Neuronal stem cell (in vitro differentiated cells): ENCODE results near the gene DCUN1D2. TPM values are rescaled to one million over a fixed set of nuclear protein-coding genes. Genes with fewer than 3 reads are reported as not detected.

Source experiments
- DNase-seq: peaks from one replicate; pipeline ENCODE4 v3.0.0-alpha.2; 2013; ENCODE audit warnings: low spot score
- H2AFZ ChIP-seq: one replicate; pipeline ENCODE4 v1.6.1; 2013; ENCODE audit warnings: mild to moderate bottlenecking, low read length, inconsistent platforms
- H2AK5ac ChIP-seq: 2 replicates; pipeline ENCODE4 v1.6.1; 2013; ENCODE audit warnings: low read depth, mild to moderate bottlenecking, inconsistent platforms, low read length, moderate library complexity, mixed read lengths
- H2BK120ac ChIP-seq: 2 replicates; pipeline ENCODE4 v1.6.1; 2013; ENCODE audit warnings: low read depth, mild to moderate bottlenecking, inconsistent platforms, low read length, moderate library complexity, mixed read lengths
- H2BK12ac ChIP-seq: one replicate; pipeline ENCODE4 v1.6.1; 2013; ENCODE audit warnings: low read length, inconsistent platforms
- H2BK15ac ChIP-seq: 2 replicates; pipeline ENCODE4 v1.6.1; 2013; ENCODE audit warnings: mild to moderate bottlenecking, low read length, inconsistent platforms, mixed read lengths
- H2BK5ac ChIP-seq: one replicate; pipeline ENCODE4 v1.6.1; 2013; ENCODE audit warnings: inconsistent platforms, mild to moderate bottlenecking, low read length, moderate library complexity
- H3K14ac ChIP-seq: one replicate; pipeline ENCODE4 v1.6.1; 2013; ENCODE audit warnings: low read length, inconsistent platforms
- H3K18ac ChIP-seq: 2 replicates; pipeline ENCODE4 v1.6.1; 2013; ENCODE audit warnings: low read length, inconsistent platforms
- H3K23ac ChIP-seq: 2 replicates; pipeline ENCODE4 v1.6.1; 2013; ENCODE audit warnings: low read depth, mild to moderate bottlenecking, mixed read lengths, low read length, inconsistent platforms; ENCODE audit not compliant: poor library complexity
- H3K27ac ChIP-seq: replicated peaks from 3 replicates; pipeline ENCODE4 v1.5.1; 2013; ENCODE audit warnings: low read length, inconsistent platforms
- H3K27me3 ChIP-seq, 3 experiments: 2 replicates each; pipeline ENCODE4 v1.6.1; 2013; ENCODE audit warnings: low read length in 3 of 3, mild to moderate bottlenecking in 2 of 3, inconsistent platforms in 1 of 3, low read depth in 1 of 3, mixed read lengths in 1 of 3, moderate library complexity in 1 of 3; ENCODE audit not compliant: control insufficient read depth in 3 of 3, insufficient read depth in 3 of 3
- H3K36me3 ChIP-seq, 2 donors: replicated peaks in 1 of 2; 2 replicates each; pipeline ENCODE4 v1.6.1; 2013; ENCODE audit warnings: low read length in 2 of 2; ENCODE audit not compliant: control insufficient read depth in 2 of 2, insufficient read depth in 2 of 2
- H3K4ac ChIP-seq: 2 replicates; pipeline ENCODE4 v1.6.1; 2013; ENCODE audit warnings: inconsistent platforms, mild to moderate bottlenecking, low read length, moderate library complexity
- H3K4me1 ChIP-seq, 2 donors: 1 replicate in 1 of 2; 2 replicates in 1 of 2; pipeline ENCODE4 v1.6.1; 2013; ENCODE audit warnings: low read length in 2 of 2, low read depth in 1 of 2; ENCODE audit not compliant: control insufficient read depth in 2 of 2, insufficient read depth in 1 of 2
- H3K4me2 ChIP-seq: one replicate; pipeline ENCODE4 v1.6.1; 2013; ENCODE audit warnings: mild to moderate bottlenecking, low read length, inconsistent platforms; ENCODE audit not compliant: insufficient read depth, poor library complexity, severe bottlenecking
- H3K4me3 ChIP-seq, 2 donors: 2 replicates each; pipeline ENCODE4 v1.5.1; 2013; ENCODE audit warnings: low read length in 2 of 2, mild to moderate bottlenecking in 2 of 2, inconsistent platforms in 1 of 2, moderate library complexity in 1 of 2
- H3K79me1 ChIP-seq: one replicate; pipeline ENCODE4 v1.6.1; 2013; ENCODE audit warnings: low read depth, mild to moderate bottlenecking, inconsistent platforms, low read length, moderate library complexity
- H3K9ac ChIP-seq: one replicate; pipeline ENCODE4 v1.6.1; 2013; ENCODE audit warnings: mild to moderate bottlenecking, low read depth, low read length, inconsistent platforms; ENCODE audit not compliant: poor library complexity
- H3K9me3 ChIP-seq, 2 donors: replicated peaks in 1 of 2; 2 replicates each; pipeline versions ENCODE3 to v1.6.1; 2013; ENCODE audit warnings: low read length in 2 of 2, mild to moderate bottlenecking in 2 of 2, inconsistent platforms in 1 of 2, low read depth in 1 of 2, mixed read lengths in 1 of 2, moderate library complexity in 1 of 2; ENCODE audit not compliant: control insufficient read depth in 2 of 2, insufficient read depth in 1 of 2
- H4K8ac ChIP-seq: one replicate; pipeline ENCODE4 v1.6.1; 2013; ENCODE audit warnings: low read depth, mild to moderate bottlenecking, inconsistent platforms, low read length, moderate library complexity
- H4K91ac ChIP-seq: one replicate; pipeline ENCODE4 v1.6.1; 2013; ENCODE audit warnings: low read length, low read depth, mild to moderate bottlenecking, inconsistent platforms; ENCODE audit not compliant: poor library complexity
- WGBS, 2 donors: extraction: QIAGEN DNeasy Blood & Tissue Kit; methylation state at CpG; one replicate each; pipeline ENCODE4 v1.1.7; 2013; ENCODE audit warnings: missing lambda C conversion rate in 2 of 2, mixed read lengths in 1 of 2; ENCODE audit not compliant: insufficient read length in 2 of 2, insufficient replicate concordance in 1 of 2; ENCODE audit errors: extremely low coverage in 2 of 2; 5-methylcytosine and 5-hydroxymethylcytosine counted together
- polyA plus RNA-seq, 2 experiments: library from polyadenylated mRNA; stranded (reverse); fragments of 200-250 nt; gene quantifications; one replicate each; pipeline ENCODE4 v1.2.3, GENCODE V29; 2013

DCUN1D2 gene
- polyA plus RNA-seq (2013, experiment 1 of 2) = 21.3 TPM
- polyA plus RNA-seq (2013, experiment 2 of 2) = 22.2 TPM

- Histone ChIP-seq H2BK120ac (no peak within 1 kb of the TSS), H2AK5ac (peak within 1 kb of the TSS; percentile 42), H4K91ac (no peak within 1 kb of the TSS), H3K36me3 (peaks cover 2 to 46% of the 10 kb centered on the region in 2 donors), H3K23ac (peak within 1 kb of the TSS; percentile 26), H3K4me1 (peaks cover 12 to 19% of the 10 kb centered on the region in 2 donors), H3K4me2 (peak within 1 kb of the TSS; percentile 86), H3K4ac (no peak within 1 kb of the TSS), H3K4me3 (peak within 1 kb of the TSS; percentile 78 to 98), H3K27me3 (no peaks in the 10 kb centered on the region), H2BK5ac (peak within 1 kb of the TSS; percentile 85), H3K27ac (peak within 1 kb of the TSS; percentile 74), H3K18ac (peak within 1 kb of the TSS; percentile 96), H4K8ac (no peak within 1 kb of the TSS), H3K14ac (peak within 1 kb of the TSS; percentile 95), H2BK12ac (no peak within 1 kb of the TSS), H3K9ac (peak within 1 kb of the TSS; percentile 91), H2BK15ac (peak within 1 kb of the TSS; percentile 76), H3K9me3 (no peaks in the 10 kb centered on the region), H2AFZ (peak within 1 kb of the TSS; percentile 88), H3K79me1 (peaks cover 2% of the 10 kb centered on the region)
- DNase-seq = peak; percentile 89
- no CpG with 5 or more reads among the region's 115 CpGs for WGBS, 2 donors
Observed at GRCh38 chr13:113490496-113491417, at the start of gene DCUN1D2. Gene DCUN1D2, minus strand, starts transcription at chr13:113490711. Its CDS starts 42 bp downstream, at chr13:113490669.

- Histone ChIP-seq H3K4me1 (peaks cover 0 to 5% of the 10 kb centered on the region in 2 donors), H2BK5ac (no peak overlapping the region), H3K18ac (no peak overlapping the region), H2AFZ (no peak overlapping the region), H4K91ac (no peak overlapping the region), H3K27me3 (no peaks in the 10 kb centered on the region), H3K27ac (no peak overlapping the region), H2BK120ac (no peak overlapping the region), H3K23ac (no peak overlapping the region), H3K9ac (no peak overlapping the region), H2BK15ac (no peak overlapping the region), H3K36me3 (peaks cover 24 to 76% of the 10 kb centered on the region in 2 donors), H3K14ac (no peak overlapping the region), H4K8ac (no peak overlapping the region), H2AK5ac (no peak overlapping the region), H3K4me3 (peak overlapping the region in 1 of 2 donors; percentile 38), H2BK12ac (no peak overlapping the region), H3K4ac (no peak overlapping the region), H3K9me3 (peaks cover 12 to 18% of the 10 kb centered on the region in 2 donors), H3K79me1 (peaks cover 6% of the 10 kb centered on the region), H3K4me2 (no peak overlapping the region)
- DNase-seq = no peak
- WGBS, 2 donors = no CpG with 5 or more reads among the region's 15 CpGs
Observed at GRCh38 chr13:113539822-113540221, 49.3 kb upstream of the DCUN1D2 start.

GRCh38 chr13:113539176-113539575 lies 48.7 kb upstream of the DCUN1D2 start:
- peaks cover 24 to 74% of the 10 kb centered on the region in 2 donors for H3K36me3 ChIP-seq
- H3K4ac ChIP-seq = no peak overlapping the region
- peak overlapping the region; percentile 30 for H3K9ac ChIP-seq
- H3K18ac ChIP-seq = no peak overlapping the region
- no peak overlapping the region for H2BK15ac ChIP-seq
- no peak for DNase-seq
- no peak overlapping the region for H2BK5ac ChIP-seq
- H3K14ac ChIP-seq = no peak overlapping the region
- H3K27me3 ChIP-seq = no peaks in the 10 kb centered on the region
- no peak overlapping the region for H3K27ac ChIP-seq
- H3K4me3 ChIP-seq = no peak overlapping the region
- H2BK120ac ChIP-seq = no peak overlapping the region
- no peak overlapping the region for H3K23ac ChIP-seq
- no peak overlapping the region for H4K91ac ChIP-seq
- H3K79me1 ChIP-seq = peaks cover 3% of the 10 kb centered on the region
- peaks cover 12 to 18% of the 10 kb centered on the region in 2 donors for H3K9me3 ChIP-seq
- H2BK12ac ChIP-seq = no peak overlapping the region
- peaks cover 0 to 2% of the 10 kb centered on the region in 2 donors for H3K4me1 ChIP-seq
- no peak overlapping the region for H3K4me2 ChIP-seq
- H4K8ac ChIP-seq = no peak overlapping the region
- WGBS, 2 donors = no CpG with 5 or more reads among the region's 18 CpGs
- H2AFZ ChIP-seq = no peak overlapping the region
- H2AK5ac ChIP-seq = no peak overlapping the region

- no peak overlapping the region for H2BK5ac ChIP-seq
- no peak overlapping the region for H3K14ac ChIP-seq
- peaks cover 12 to 18% of the 10 kb centered on the region in 2 donors for H3K9me3 ChIP-seq
- H2BK12ac ChIP-seq = no peak overlapping the region
- no peak overlapping the region for H3K27ac ChIP-seq
- no peak overlapping the region for H4K91ac ChIP-seq
- no peaks in the 10 kb centered on the region for H3K79me1 ChIP-seq
- no peak overlapping the region for H3K4ac ChIP-seq
- H3K18ac ChIP-seq = no peak overlapping the region
- peaks cover 0 to 2% of the 10 kb centered on the region in 2 donors for H3K4me1 ChIP-seq
- H4K8ac ChIP-seq = no peak overlapping the region
- no peak overlapping the region for H3K4me2 ChIP-seq
- H2AFZ ChIP-seq = no peak overlapping the region
- DNase-seq = no peak
- peaks cover 23 to 75% of the 10 kb centered on the region in 2 donors for H3K36me3 ChIP-seq
- H3K4me3 ChIP-seq = peak overlapping the region in 1 of 2 donors; percentile 11
- H3K9ac ChIP-seq = no peak overlapping the region
- H2BK15ac ChIP-seq = no peak overlapping the region
- H2AK5ac ChIP-seq = no peak overlapping the region
- H3K23ac ChIP-seq = no peak overlapping the region
- no CpG with 5 or more reads among the region's 28 CpGs for WGBS, 2 donors
- no peaks in the 10 kb centered on the region for H3K27me3 ChIP-seq
- no peak overlapping the region for H2BK120ac ChIP-seq
Observed at GRCh38 chr13:113538689-113539058, 48.2 kb upstream of the DCUN1D2 start.
